NCI-H345 (cell line): ENCODE results near the gene MYPOP.
A peak's percentile ranks its signal among the peaks of the same experiment; 100 is the strongest.

Experiments
- DNase-seq: peaks from one replicate; lab custom pipeline; 2025; lab: John Stamatoyannopoulos, UW

The MYPOP gene

DNA sequence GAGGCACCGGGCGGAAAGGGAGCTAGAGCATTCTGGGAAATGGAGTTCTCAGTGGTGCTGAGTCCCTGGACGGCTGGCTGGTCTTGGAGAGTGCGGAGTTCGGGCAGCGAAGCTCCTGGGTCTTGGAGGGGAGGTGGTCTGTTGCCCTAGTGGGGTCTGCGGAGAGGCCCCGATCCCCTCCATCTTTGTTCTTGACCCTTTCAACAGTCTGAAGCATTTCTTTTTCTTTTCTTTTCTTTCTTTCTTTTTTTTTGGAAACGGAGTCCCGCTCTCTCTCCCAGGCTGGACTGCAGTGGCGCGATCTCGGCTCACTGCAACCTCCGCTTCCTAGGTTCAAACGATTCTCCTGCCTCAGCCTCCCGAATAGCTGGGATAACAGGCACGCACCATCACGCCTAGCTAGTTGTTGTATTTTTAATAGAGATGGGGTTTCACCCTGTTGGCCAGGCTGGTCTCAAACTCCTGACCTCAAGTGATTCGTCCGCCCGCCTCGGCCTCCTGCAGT is 39.0 kb downstream of the MYPOP start:
- no peak for DNase-seq

DNA sequence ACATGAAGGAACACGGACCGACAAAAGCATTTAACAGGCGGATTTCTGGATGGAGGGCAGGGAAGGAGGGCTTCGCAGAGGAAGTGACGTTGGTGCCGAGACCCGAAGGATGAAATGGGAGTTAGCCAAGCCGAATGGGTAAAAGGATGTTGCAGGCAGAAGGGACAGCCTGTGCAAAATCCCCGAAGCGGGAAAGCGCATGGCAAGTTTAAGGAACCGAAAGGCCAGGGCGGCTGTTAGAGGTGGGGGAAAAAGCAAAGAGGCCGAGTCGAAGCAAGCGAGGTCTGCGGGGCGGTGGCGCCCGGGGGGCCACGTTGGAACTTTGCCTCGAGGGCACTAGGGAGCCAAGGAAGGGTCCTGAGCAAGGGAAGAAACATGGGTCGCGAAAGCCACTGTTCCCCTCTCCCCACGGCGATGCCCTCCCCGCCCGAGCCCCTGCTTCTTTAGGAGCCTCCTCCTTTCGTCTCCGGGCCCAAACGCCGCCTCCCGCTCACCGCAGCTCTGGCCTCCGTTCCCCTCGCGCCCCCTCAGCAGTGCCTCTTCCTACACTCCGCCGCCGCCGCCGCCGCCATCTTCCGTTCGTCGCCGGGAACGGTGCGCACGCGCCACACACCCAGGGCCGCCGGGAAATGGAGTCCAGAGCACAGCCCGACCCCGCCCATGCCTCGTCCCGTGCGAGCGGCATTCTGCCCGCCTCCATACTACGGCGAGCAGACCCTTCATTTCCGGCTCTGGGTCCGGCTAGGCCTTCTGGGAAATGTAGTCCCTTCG is 39.7 kb downstream of the MYPOP start, which contains the start of gene SYMPK:
TSS of gene SYMPK (minus strand) at position 584 of the 771 bp plus-strand sequence. CDS start 8,652 bp downstream, outside the sequence.
- DNase-seq = peak; percentile 96

DNA sequence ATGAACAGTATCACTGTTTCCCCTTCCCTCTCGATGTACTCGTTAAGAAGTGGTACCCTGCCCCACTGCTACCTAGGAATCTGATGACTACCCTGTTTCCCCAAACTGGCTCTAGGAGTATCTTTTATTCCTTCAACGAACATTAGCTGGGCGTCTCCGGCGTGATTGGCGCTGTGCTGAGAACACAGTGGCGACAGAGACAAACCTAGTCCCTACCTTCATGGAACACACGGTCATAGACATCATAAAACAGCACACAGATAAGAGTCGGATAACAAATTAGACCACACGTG is 40.2 kb downstream of the MYPOP start:
- DNase-seq = no peak

DNA sequence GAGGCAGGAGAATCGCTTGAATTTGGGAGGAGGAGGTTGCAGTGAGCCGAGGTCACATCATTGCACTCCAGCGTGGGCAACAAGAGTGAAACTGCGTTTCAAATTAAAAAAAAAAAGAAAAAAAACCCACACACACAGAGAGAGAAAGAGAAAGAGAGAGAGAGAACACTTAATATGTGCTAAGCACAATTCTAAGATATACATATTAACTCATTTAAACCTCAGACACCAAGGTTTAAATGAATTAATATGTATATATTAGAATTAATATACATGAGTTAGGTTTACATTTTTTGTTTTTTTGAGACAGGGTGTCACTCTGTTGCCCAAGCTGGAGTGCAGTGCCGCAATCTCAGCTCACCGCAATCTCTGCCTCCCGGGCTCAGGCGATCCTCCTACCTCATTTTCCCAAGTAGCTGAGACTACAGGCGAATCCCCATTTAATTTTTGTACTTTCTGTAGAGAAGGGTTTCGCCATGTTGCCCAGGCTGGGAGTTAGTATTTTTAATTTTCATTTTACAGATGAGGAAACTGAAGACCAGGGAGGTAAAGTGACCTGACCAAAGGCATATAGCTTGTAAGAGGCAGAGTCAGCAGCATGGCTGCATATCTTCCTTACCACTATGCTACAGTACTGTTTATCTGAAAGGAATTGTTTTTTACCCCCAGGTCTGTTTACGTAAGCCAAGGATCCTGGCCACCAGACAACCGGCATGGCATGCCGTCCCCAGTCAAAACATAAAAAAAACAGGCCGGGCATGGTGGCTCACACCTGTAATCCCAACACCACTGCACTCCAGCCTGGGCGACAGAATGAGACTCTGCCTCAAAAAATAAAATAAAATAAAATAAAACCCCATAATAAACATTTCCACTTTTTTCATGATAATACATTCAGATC is 41.8 kb downstream of the MYPOP start:
- DNase-seq = no peak

DNA sequence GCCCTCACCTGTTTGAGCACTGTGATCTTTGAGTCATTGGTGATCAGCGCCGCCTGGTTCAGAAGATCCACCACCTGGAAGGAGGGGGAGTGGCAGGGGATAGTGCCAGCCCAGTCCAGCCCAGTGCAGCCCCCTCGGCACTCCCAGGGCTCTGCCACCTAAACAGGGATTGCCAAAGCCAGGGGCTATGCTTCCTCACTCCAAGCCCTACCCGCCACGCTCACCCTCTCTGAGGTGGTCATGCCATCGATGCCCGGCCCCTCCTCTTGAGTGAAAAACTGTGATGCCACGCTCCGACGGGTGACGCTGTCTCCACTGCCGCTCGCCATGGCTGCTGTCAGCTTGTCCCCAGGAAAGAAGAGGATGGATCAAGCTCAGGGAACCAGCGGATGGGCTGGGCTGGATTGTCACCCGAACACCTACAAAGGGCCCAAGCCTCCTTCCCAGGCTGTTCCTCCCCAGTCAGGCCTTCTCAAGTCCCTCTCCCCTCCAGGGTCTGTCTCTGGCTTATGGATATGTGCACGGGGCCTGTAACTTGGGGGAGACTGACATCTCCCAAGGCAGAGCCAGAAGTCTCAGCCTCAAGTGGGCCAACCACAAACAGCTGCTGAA is 48.1 kb downstream of the MYPOP start:
- DNase-seq = no peak

DNA sequence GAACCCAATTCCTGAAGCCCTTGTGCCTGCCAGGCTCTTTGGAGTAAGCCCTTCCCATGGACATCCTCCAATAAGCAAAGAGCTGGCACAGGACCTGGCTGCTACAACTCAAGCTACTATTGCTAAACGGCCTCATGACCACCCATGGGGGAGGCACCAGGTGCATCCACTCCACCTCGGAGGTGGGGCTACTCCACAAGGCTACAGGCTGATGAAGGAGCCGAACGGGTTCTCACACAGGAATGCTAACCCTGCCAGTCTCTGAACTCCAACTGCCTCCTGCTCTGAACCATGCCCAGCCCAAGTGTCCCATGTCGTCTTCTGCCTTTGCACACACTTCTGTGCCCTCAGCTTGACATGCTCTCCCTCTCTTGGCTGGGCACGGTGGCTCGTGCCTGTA is 49.4 kb downstream of the MYPOP start:
- peak; percentile 14 for DNase-seq

DNA sequence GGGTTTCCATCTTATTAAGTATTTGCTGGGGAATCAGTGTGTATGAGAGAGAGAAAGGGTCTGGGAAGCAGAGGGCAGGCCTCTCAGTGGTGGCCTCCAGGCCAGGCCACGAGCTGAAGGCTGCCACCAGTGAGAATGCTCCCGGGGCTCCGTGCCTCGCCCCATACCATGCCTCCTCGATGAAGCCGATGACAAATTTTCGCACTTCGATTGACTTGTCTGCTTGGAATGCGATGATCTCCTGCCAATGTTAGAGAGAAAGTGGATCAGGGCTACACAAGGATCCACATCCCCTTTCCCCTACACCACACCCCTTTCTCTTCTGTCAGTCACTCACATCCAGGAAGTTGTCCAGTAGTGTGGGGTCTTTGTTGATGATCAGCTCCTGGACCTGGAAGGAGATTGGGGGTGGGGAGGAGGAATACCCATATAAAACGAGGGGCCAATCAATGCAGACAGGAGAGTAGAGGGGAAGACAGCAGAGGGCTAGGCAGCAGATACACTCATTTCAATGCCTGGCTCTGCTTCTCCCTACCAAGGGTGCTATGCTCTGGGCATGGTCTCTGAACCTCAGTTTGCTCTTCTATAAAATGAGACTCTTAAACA is 50.2 kb downstream of the MYPOP start:
- no peak for DNase-seq

DNA sequence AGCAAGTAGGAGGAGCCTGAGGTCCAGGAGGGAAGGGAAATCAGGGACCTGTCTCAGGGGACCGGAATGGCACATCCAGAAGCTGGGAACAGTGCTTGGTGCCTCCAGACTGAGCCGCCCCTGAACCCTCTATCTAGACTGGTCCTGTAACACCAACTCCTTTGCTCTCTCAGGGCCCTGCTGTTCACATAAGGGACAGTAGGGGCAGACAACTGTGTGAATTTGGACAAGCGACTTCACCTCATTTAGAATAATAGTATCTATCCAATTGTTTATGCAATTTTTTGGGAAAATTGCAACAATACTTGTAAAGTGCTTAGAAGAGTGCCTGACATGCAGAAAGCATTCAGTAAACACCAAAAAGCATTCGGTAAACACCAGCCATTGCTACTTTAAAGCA is 53.5 kb downstream of the MYPOP start:
- no peak for DNase-seq

DNA sequence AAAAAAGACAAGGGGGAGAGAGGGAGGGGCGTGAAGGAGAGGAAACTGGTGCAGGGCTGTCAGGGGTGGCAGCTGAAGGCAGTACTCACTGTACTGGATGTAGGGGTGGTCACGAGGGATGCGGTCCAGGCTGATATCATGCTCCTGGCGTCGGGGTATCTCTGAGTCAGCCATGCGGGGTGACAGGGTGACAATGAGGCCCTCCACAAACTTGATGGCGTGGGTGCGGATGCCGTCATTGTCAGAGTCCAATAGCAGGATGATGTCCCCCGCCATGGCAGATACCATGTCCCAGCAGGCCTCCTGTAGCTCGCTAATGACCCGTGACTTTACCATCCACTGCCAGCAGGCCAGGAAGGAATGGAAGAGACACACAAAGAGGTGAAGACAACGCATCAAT is 54.8 kb downstream of the MYPOP start:
- peak; percentile 1 for DNase-seq

DNA sequence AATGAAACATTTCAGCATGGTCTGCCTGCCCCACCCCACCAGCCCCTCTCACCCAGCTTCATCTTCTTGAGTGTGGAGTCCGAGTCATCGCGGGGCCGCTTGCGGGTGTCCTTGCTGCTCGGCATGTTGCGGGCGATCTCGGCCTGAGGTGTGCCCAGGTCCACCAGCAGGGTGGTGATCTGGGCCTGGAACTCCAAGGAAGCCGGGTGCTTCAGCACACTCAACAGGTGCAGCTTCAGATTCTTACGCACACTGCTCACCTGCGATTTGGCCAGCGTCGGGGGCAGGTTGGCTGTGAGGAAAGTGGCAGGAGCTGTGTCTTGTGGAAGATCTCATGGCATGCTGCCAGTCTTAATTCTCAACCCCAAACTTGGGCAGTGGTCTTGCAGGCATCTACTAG is 60.2 kb downstream of the MYPOP start:
- no peak for DNase-seq
